Ectodermal cell (in vitro differentiated cells): Measurements from ENCODE around the gene KRT7. TPM values are rescaled to one million over a fixed set of nuclear protein-coding genes. Genes with fewer than 3 reads are reported as not detected.

ENCODE experiments used
- H3K27ac ChIP-seq: 2 replicates; pipeline ENCODE4 v1.7.0; 2013; ENCODE audit warnings: mild to moderate bottlenecking, low read depth, low read length; ENCODE audit not compliant: insufficient read depth, poor library complexity, severe bottlenecking
- H3K27me3 ChIP-seq: 2 replicates; pipeline ENCODE4 v1.7.0; 2013; ENCODE audit warnings: mild to moderate bottlenecking, low read length; ENCODE audit not compliant: insufficient read depth, control insufficient read depth, poor library complexity, severe bottlenecking
- H3K36me3 ChIP-seq: one replicate; pipeline ENCODE4 v1.7.0; 2013; ENCODE audit warnings: low read length; ENCODE audit not compliant: control insufficient read depth, insufficient read depth
- H3K4me1 ChIP-seq: one replicate; pipeline ENCODE4 v1.7.0; 2013; ENCODE audit warnings: low read length; ENCODE audit not compliant: control insufficient read depth, insufficient read depth
- H3K4me3 ChIP-seq: 2 replicates; pipeline ENCODE4 v1.7.0; 2013; ENCODE audit warnings: low read depth, low read length, control low read depth; ENCODE audit not compliant: insufficient read depth
- H3K9me3 ChIP-seq: 2 replicates; pipeline ENCODE4 v1.7.0; 2013; ENCODE audit warnings: mild to moderate bottlenecking, low read length, moderate library complexity; ENCODE audit not compliant: control insufficient read depth
- WGBS, 2 experiments: methylation state at CpG; one replicate each; pipeline ENCODE4 v1.1.7; 2013; ENCODE audit warnings: missing lambda C conversion rate in 2 of 2; 5-methylcytosine and 5-hydroxymethylcytosine counted together
- polyA plus RNA-seq, 4 experiments: library from polyadenylated mRNA; stranded (reverse); fragments of 50-300 nt; gene quantifications; one replicate each; pipeline ENCODE4 v1.2.3, GENCODE V29; 2013

Gene KRT7
- polyA plus RNA-seq (2013, experiment 1 of 4), result 1.3 TPM
- polyA plus RNA-seq (2013, experiment 2 of 4), result 0.50 TPM
- 1.3 TPM for polyA plus RNA-seq (2013, experiment 3 of 4)
- 0.45 TPM for polyA plus RNA-seq (2013, experiment 4 of 4)

GRCh38 chr12:52232674-52233461, at the start of gene KRT7:
Gene KRT7 (plus strand): TSS chr12:52233243. CDS start chr12:52233297, 54 bp downstream.
- H3K4me3 ChIP-seq, result peak within 1 kb of the TSS; percentile 26
- H3K4me1 ChIP-seq, result peaks cover 19% of the 10 kb centered on the region
- WGBS, 2 experiments, result 3 to 4% methylated on average over 58 of the region's 58 CpGs
- H3K9me3 ChIP-seq, result no peaks in the 10 kb centered on the region
- peaks cover 39% of the 10 kb centered on the region for H3K27me3 ChIP-seq
- no peaks in the 10 kb centered on the region for H3K36me3 ChIP-seq
- no peak within 1 kb of the TSS for H3K27ac ChIP-seq

- Histone ChIP-seq H3K27me3 (no peaks in the 10 kb centered on the region), H3K27ac (no peak overlapping the region), H3K9me3 (no peaks in the 10 kb centered on the region), H3K4me3 (no peak overlapping the region), H3K4me1 (peaks cover 31% of the 10 kb centered on the region), H3K36me3 (no peaks in the 10 kb centered on the region)
- 78% methylated on average over 6 of the region's 6 CpGs for WGBS, 2 experiments
Observed at GRCh38 chr12:52183544-52183910, 49.5 kb upstream of the KRT7 start.

GRCh38 chr12:52183971-52184370, 49.1 kb upstream of the KRT7 start:
- no peak overlapping the region for H3K4me3 ChIP-seq
- 88 to 89% methylated on average over 8 of the region's 8 CpGs for whole genome bisulfite sequencing, 2 experiments
- no peaks in the 10 kb centered on the region for H3K9me3 ChIP-seq
- H3K27ac ChIP-seq, result no peak overlapping the region
- H3K36me3 ChIP-seq, result no peaks in the 10 kb centered on the region
- H3K27me3 ChIP-seq, result no peaks in the 10 kb centered on the region
- H3K4me1 ChIP-seq, result peaks cover 31% of the 10 kb centered on the region

- 91 to 92% methylated on average over 6 of the region's 6 CpGs for WGBS, 2 experiments
- H3K36me3 ChIP-seq, result no peaks in the 10 kb centered on the region
- H3K27ac ChIP-seq, result no peak overlapping the region
- no peaks in the 10 kb centered on the region for H3K9me3 ChIP-seq
- no peaks in the 10 kb centered on the region for H3K27me3 ChIP-seq
- H3K4me1 ChIP-seq, result peaks cover 31% of the 10 kb centered on the region
- no peak overlapping the region for H3K4me3 ChIP-seq
Observed at GRCh38 chr12:52184813-52185212, 48.2 kb upstream of the KRT7 start.

- no peak overlapping the region for H3K27ac ChIP-seq
- no peaks in the 10 kb centered on the region for H3K9me3 ChIP-seq
- H3K27me3 ChIP-seq, result no peaks in the 10 kb centered on the region
- 91 to 92% methylated on average over 16 of the region's 16 CpGs for WGBS, 2 experiments
- H3K4me1 ChIP-seq, result peaks cover 31% of the 10 kb centered on the region
- H3K36me3 ChIP-seq, result no peaks in the 10 kb centered on the region
- no peak overlapping the region for H3K4me3 ChIP-seq
Observed at GRCh38 chr12:52185400-52185967, 47.6 kb upstream of the KRT7 start.

- Histone ChIP-seq H3K4me1 (peaks cover 24% of the 10 kb centered on the region), H3K27ac (no peak overlapping the region), H3K4me3 (no peak overlapping the region), H3K36me3 (no peaks in the 10 kb centered on the region), H3K9me3 (no peaks in the 10 kb centered on the region), H3K27me3 (no peaks in the 10 kb centered on the region)
- 74 to 78% methylated on average over 8 of the region's 8 CpGs for WGBS, 2 experiments
Observed at GRCh38 chr12:52186118-52186840, 46.8 kb upstream of the KRT7 start.

- no peak overlapping the region for H3K4me3 ChIP-seq
- H3K9me3 ChIP-seq, result no peaks in the 10 kb centered on the region
- peaks cover 15% of the 10 kb centered on the region for H3K4me1 ChIP-seq
- WGBS, 2 experiments, result 89 to 92% methylated on average over 11 of the region's 11 CpGs
- no peaks in the 10 kb centered on the region for H3K36me3 ChIP-seq
- H3K27ac ChIP-seq, result no peak overlapping the region
- no peaks in the 10 kb centered on the region for H3K27me3 ChIP-seq
Observed at GRCh38 chr12:52187206-52187605, 45.8 kb upstream of the KRT7 start.

GRCh38 chr12:52187640-52188039, 45.4 kb upstream of the KRT7 start:
- Histone ChIP-seq H3K4me1 (peaks cover 11% of the 10 kb centered on the region), H3K9me3 (no peaks in the 10 kb centered on the region), H3K27me3 (no peaks in the 10 kb centered on the region), H3K4me3 (no peak overlapping the region), H3K36me3 (no peaks in the 10 kb centered on the region), H3K27ac (no peak overlapping the region)
- WGBS, 2 experiments, result 94% methylated on average over 5 of the region's 5 CpGs

GRCh38 chr12:52188658-52189057, 44.4 kb upstream of the KRT7 start:
- Histone ChIP-seq H3K36me3 (no peaks in the 10 kb centered on the region), H3K27me3 (no peaks in the 10 kb centered on the region), H3K4me1 (peaks cover 2% of the 10 kb centered on the region), H3K9me3 (no peaks in the 10 kb centered on the region), H3K4me3 (no peak overlapping the region), H3K27ac (no peak overlapping the region)
- 87 to 92% methylated on average over 7 of the region's 7 CpGs for WGBS, 2 experiments
